Peyer's patch (tissue), 4 donors: Measurements from ENCODE around the gene ZNF71.

Experiments used
- CTCF ChIP-seq, 6 experiments: fragments of 450-650 bp in 4 of 6; fragments of 200-600 bp in 2 of 6; sonication (generic) in 1 of 6; IDR thresholded peaks; one replicate each; pipeline ENCODE4 v1.5.1; 2017 to 2019; ENCODE audit warnings: antibody characterized with exemption in 6 of 6, mild to moderate bottlenecking in 3 of 6, moderate library complexity in 1 of 6
- POLR2A ChIP-seq, 2 donors: fragments of 450-650 bp; IDR thresholded peaks; one replicate each; pipeline ENCODE4 v1.5.1; 2017; ENCODE audit warnings: antibody characterized with exemption in 2 of 2, mild to moderate bottlenecking in 2 of 2, moderate library complexity in 2 of 2

- TF ChIP-seq CTCF (IDR thresholded peaks at IDR 0.05) (no peak), POLR2A (IDR thresholded peaks at IDR 0.05) (no peak)
Observed at GRCh38 chr19:56572589-56572988, 22.5 kb upstream of the ZNF71 start.
